ENCODE measurements around the gene TGM1.

TGM1 gene

DNA sequence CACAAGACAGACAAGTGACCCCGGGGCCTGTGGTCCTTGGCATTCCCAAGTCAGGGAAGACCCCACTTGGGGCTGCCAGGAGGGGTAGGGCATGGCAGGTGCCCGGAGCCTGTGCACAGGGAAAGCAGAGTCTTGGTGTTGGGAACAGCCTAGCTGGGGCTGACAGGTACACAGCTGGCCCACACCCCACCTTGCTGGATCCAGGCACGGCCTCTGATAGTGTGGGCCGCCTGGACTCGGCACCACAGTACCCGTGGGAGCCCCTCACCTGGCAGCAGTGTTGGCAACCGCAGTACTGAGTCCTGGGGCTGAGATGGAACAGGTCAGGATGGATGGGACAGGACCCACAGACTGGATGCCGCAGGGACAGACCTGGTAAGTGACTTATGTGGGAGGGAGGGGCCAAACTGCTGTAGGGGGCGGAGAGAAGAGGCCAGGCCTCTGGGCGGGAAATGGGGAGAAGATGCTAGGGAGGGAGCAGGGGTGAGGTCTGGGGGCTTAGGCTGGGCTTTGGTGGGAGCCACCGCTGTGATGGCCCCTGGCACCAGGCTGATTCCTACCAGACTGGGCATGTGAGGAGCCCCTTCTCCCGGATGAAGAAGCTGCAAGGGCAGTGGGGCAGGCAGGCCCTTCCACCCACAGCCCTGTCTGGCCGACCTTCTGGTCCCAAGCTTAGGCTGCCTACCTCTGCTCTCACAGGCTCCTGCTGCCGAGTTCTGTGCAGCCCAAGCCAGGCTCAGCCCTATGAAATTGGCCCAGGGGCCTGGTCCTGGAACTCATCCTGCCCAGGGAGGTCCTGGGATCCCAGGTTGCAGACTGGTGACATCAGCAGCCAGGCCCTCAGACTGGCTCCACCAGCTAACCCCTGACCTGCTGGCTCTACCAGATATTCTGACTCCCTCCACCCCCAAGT is at the start of gene TGM1:
Gene TGM1 (minus strand): TSS at position 357 of the 913 bp plus-strand sequence. CDS start 825 bp downstream, outside the sequence.
- no peak for DNase-seq

GRCh38 chr14:24311837-24312615 is 49.0 kb upstream of the TGM1 start:
- peak; percentile 70 for DNase-seq

DNA sequence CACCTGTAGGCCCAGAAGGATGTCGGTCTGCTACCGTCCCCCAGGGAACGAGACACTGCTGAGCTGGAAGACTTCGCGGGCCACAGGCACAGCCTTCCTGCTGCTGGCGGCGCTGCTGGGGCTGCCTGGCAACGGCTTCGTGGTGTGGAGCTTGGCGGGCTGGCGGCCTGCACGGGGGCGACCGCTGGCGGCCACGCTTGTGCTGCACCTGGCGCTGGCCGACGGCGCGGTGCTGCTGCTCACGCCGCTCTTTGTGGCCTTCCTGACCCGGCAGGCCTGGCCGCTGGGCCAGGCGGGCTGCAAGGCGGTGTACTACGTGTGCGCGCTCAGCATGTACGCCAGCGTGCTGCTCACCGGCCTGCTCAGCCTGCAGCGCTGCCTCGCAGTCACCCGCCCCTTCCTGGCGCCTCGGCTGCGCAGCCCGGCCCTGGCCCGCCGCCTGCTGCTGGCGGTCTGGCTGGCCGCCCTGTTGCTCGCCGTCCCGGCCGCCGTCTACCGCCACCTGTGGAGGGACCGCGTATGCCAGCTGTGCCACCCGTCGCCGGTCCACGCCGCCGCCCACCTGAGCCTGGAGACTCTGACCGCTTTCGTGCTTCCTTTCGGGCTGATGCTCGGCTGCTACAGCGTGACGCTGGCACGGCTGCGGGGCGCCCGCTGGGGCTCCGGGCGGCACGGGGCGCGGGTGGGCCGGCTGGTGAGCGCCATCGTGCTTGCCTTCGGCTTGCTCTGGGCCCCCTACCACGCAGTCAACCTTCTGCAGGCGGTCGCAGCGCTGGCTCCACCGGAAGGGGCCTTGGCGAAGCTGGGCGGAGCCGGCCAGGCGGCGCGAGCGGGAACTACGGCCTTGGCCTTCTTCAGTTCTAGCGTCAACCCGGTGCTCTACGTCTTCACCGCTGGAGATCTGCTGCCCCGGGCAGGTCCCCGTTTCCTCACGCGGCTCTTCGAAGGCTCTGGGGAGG is 47.9 kb upstream of the TGM1 start, which contains the start of gene LTB4R:
Gene LTB4R (plus strand): TSS at position 857 of the 959 bp plus-strand sequence. CDS start 4,150 bp downstream, outside the sequence.
- DNase-seq, result peak; percentile 89

GRCh38 chr14:24310265-24310645 is 47.3 kb upstream of the TGM1 start:
- DNase-seq, result peak; percentile 85

DNA sequence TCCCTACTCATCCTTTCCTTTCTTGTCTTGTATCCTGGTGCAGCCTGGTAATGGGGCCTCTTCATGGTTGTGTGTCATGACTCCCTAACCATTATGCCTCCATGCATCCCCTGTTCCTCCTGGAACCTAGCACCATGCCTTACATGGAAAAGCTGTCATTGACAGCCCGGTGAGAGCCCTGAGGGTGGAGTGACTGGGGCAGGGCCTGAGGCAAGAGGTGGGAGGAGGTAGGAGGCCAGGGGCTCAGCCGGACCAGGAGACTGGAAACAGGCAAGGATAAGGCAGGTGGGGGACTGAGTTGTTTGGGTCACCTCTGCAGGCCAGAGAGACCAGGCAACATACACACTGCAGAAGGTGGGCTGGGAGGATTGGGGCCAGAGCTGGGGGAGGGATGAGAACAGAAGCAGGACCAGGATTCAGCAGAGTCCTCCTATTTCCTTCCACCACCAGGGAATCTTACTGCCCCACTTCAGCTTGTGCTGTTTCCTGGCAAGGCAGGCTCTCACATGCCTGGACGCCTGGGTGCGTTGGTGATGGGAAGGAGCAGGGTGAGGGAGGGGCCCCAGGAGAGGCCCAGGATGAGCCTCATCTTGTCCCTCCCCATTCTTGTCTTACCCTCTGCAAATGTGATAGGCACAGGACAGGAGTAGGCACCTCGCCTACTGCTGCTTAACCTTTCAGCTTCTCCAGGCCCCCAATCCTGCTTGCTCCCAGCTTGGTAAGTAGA is 46.7 kb upstream of the TGM1 start, which contains the start of gene LTB4R2:
Gene LTB4R2 (plus strand): TSS at position 603 of the 727 bp plus-strand sequence. CDS start 525 bp downstream, outside the sequence.
- DNase-seq, result no peak

DNA sequence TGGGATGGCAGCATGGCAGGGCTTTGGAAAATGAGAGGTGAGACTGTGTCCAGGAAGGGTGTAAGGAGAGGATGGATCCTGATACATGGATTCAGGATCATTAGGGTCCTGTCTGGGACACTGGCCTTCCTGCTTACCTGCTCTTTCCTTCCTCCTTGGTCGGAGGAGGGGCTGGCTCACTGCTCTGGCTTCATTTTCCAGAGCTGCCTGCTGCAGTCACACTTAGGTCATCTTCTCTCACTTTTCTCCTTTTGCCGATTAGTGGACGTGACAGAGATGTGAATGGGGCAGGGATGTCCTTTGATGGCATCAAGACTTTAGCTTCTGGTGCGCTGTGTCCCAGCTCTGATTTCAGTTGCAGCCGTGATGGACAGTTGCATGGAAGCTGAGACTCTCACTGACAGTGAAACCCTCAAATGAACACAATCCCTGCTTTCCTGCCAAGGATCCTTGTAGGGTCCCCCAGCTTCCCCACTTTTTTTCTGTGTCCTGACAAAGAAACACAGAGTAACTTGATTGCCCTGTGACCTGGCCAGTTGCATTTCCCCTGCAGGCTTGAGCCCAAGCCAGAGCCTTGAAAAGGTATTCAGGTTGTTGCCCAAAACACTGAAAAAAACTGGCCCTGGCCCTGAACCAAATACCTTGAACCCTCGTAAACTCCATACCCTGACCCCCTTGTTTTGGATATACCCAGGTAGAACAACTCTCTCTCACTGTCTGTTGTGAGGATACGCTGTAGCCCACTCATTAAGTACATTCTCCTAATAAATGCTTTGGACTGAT is 45.6 kb upstream of the TGM1 start:
- no peak for DNase-seq

GRCh38 chr14:24307575-24308341 is 44.8 kb upstream of the TGM1 start, which contains the start of gene CIDEB:
Gene CIDEB (minus strand): TSS chr14:24307977. CDS start chr14:24307858, 119 bp downstream.
- DNase-seq, result peak; percentile 83

GRCh38 chr14:24307156-24307574 is 44.2 kb upstream of the TGM1 start:
- no peak for DNase-seq

- no peak for DNase-seq
Measured at GRCh38 chr14:24304019-24304387, 41.0 kb upstream of the TGM1 start.

GRCh38 chr14:24300326-24300980 is 37.5 kb upstream of the TGM1 start:
- DNase-seq, result no peak

DNA sequence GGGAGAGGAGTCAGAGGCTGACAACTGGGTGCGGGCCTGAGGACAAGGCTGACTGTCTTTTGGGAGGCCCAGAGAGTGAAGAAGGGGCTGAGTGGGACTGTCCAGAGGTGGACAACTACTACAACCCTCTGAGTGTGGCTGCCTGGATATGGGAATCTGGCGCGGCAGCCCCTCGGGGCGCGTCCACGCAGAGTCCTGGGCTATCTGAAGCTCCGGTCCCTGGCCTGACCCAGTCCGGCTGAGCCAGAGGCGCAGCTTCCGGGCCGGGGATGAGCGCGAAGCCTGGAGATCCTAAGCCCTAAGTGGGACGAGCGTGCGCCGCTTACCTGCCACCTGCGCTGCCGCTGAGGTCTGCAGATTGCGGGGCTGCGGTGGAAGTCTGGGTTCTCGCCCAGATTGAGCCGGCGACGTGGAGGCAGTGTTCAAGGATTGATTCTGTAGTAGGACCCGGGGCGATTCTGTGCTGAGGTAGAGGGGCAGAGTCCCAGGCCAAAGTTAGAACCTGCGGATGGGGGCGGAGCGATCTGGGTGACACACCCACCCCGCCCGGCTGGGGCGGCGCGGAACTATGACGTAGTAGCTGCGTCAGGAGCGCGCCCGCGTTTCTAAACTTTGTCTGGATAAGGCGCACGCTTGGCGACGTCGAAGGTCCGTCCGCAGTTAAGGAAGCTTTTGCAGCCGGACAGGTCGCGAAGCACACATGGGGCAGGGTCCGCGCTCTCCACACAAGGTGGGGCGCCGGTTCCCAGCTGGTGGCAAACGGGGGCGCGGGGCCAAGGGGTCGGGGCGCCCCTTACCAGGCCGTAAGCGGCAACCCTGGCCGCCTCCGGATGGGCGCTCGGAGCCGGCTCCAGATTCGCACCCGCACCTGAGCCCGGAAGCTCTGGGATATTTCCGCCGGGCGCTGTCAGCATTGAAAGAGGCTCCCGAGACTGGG is 36.5 kb upstream of the TGM1 start, which contains the start of the genes DHRS1 and NOP9:
Gene DHRS1 (minus strand): TSS at position 526 of the 937 bp plus-strand sequence. CDS start 674 bp downstream, outside the sequence.
Gene NOP9 (plus strand): TSS at position 596 of the 937 bp plus-strand sequence. CDS start 105 bp downstream, at position 701.
- DNase-seq, result peak; percentile 95

DNA sequence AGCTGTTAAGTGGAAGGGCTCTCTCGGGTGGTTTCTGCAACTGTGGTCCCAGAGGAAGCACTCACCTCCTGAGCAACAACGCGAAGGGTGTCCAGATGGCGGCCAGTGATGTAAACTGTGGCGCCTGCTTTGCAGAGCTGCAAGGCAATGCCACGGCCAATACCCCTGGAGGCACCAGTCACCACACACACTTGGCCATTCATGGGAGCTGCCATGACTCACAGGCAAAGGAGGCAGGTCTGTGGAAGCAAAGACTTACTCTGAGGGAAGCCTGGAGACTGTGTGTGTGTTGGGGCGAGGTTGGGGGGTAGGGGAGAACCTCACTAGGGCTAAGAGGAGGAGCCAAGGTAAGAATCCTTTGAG is 35.9 kb upstream of the TGM1 start:
- peak; percentile 32 for DNase-seq

- DNase-seq, result peak; percentile 66
Measured at GRCh38 chr14:24297190-24297964, 34.4 kb upstream of the TGM1 start.

- peak; percentile 89 for DNase-seq
Measured at GRCh38 chr14:24296341-24297157, 33.6 kb upstream of the TGM1 start.

DNA sequence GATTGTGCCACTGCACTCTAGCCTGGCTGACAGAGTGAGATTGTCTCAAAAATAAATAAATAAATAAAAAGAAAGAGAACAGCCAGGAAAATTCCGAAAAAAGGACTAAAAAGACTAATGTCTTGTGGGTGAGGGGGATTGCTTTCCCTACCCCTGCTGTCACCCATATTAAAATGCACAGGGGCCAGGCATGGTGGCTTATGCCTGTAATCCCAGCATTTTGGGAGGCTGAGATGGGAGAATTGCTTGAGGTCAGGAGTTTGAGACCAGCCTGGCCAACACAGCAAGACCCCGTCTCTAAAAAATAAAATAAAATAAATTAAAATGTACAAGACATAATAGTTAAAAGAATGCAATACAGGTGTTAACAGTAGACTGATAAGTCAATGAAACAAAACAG is 30.5 kb upstream of the TGM1 start:
- DNase-seq, result no peak

All from hematopoietic multipotent progenitor cell treated with erythropoietin and hydrocortisone succinate and interleukin-3 and kit ligand, for 4 days (in vitro differentiated cells).